B cell (primary cell): ENCODE results near the gene BTG2. TPM values are rescaled to one million over a fixed set of nuclear protein-coding genes. Genes with fewer than 3 reads are reported as not detected.
A peak's percentile ranks its signal among the peaks of the same experiment; 100 is the strongest.

Experiments
- ATAC-seq: fragments of 200-7000 bp; cut with Tn5 transposase; one replicate; pipeline ENCODE4 v1.10.0; 2021; ENCODE audit warnings: low read depth, mild to moderate bottlenecking, moderate number of reproducible peaks, moderate library complexity
- CTCF ChIA-PET: fragments of 350-600 bp; sonication (Branson Sonifier 250); formaldehyde crosslinking; loops from one replicate; lab custom pipeline; 2021; ENCODE audit warnings: antibody characterized with exemption, inconsistent platforms; lab: Charles Lee
- POLR2A ChIA-PET: fragments of 350-600 bp; sonication (Branson Sonifier 250); formaldehyde crosslinking; loops from one replicate; lab custom pipeline; 2021; ENCODE audit warnings: antibody characterized with exemption; lab: Charles Lee
- DNase-seq: peaks from one replicate; pipeline ENCODE4 v3.0.0; 2013
- H2AFZ ChIP-seq: 2 replicates; pipeline ENCODE4 v1.6.1; 2012; ENCODE audit warnings: mild to moderate bottlenecking, low read depth, low read length; ENCODE audit not compliant: insufficient read depth, poor library complexity, severe bottlenecking
- H3K27ac ChIP-seq, 2 donors: 1 replicate in 1 of 2; 2 replicates in 1 of 2; pipeline ENCODE4 v1.5.1; 2012 to 2013; ENCODE audit warnings: low read length in 2 of 2, mild to moderate bottlenecking in 2 of 2, moderate library complexity in 1 of 2
- H3K27me3 ChIP-seq, 4 experiments: fragments of 200-600 bp in 1 of 4; sonication (generic) in 1 of 4; replicated peaks in 1 of 4; 1 replicate in 2 of 4; 2 replicates in 2 of 4; pipeline versions ENCODE4 v1.6.1 to v1.7.0; 2013 to 2016; ENCODE audit warnings: low read length in 3 of 4, mild to moderate bottlenecking in 2 of 4, mixed read lengths in 1 of 4, moderate library complexity in 1 of 4; ENCODE audit not compliant: insufficient read depth in 4 of 4, control insufficient read depth in 3 of 4; ENCODE audit errors: control extremely low read depth in 1 of 4
- H3K36me3 ChIP-seq, 2 experiments: replicated peaks in 1 of 2; 1 replicate in 1 of 2; 2 replicates in 1 of 2; pipeline versions ENCODE4 v1.6.1 to v1.7.1; 2013; ENCODE audit warnings: low read length in 1 of 2; ENCODE audit not compliant: insufficient read depth in 2 of 2, control insufficient read depth in 1 of 2; ENCODE audit errors: control extremely low read depth in 1 of 2, extremely low read depth in 1 of 2
- H3K4me1 ChIP-seq, 2 donors: fragments of 200-600 bp in 1 of 2; sonication (generic) in 1 of 2; 1 replicate in 1 of 2; 2 replicates in 1 of 2; pipeline versions ENCODE4 v1.5.1 to v1.6.1; 2013 to 2017; ENCODE audit warnings: low read length in 2 of 2; ENCODE audit not compliant: control insufficient read depth in 2 of 2, insufficient read depth in 2 of 2
- H3K4me2 ChIP-seq: replicated peaks from 2 replicates; pipeline ENCODE3; 2012; ENCODE audit warnings: mild to moderate bottlenecking, low read depth, low read length; ENCODE audit not compliant: poor library complexity, severe bottlenecking
- H3K4me3 ChIP-seq, 5 experiments: fragments of 200-600 bp in 1 of 5; sonication (generic) in 1 of 5; 1 replicate in 3 of 5; 2 replicates in 2 of 5; pipeline versions ENCODE4 v1.5.1 to v1.7.0; 2011 to 2016; ENCODE audit warnings: low read length in 4 of 5, mild to moderate bottlenecking in 4 of 5, low read depth in 2 of 5, control low read depth in 1 of 5, moderate library complexity in 1 of 5; ENCODE audit not compliant: insufficient read depth in 1 of 5; ENCODE audit errors: control extremely low read depth in 1 of 5, extremely low read depth in 1 of 5
- H3K79me2 ChIP-seq: fragments of 200-600 bp; sonication (generic); one replicate; pipeline ENCODE4 v1.6.0; 2016; ENCODE audit warnings: low read length; ENCODE audit not compliant: control insufficient read depth, insufficient read depth
- H3K9ac ChIP-seq: fragments of 200-600 bp; sonication (generic); 2 replicates; pipeline ENCODE4 v1.6.1; 2017; ENCODE audit warnings: mild to moderate bottlenecking, low read length, moderate library complexity
- H3K9me3 ChIP-seq, 3 donors: one replicate each; pipeline versions ENCODE4 v1.6.1 to v1.7.1; 2013; ENCODE audit warnings: low read length in 2 of 3; ENCODE audit not compliant: control insufficient read depth in 2 of 3, insufficient read depth in 1 of 3; ENCODE audit errors: control extremely low read depth in 1 of 3
- H4K20me1 ChIP-seq: 2 replicates; pipeline ENCODE4 v1.6.0; 2012; ENCODE audit warnings: mild to moderate bottlenecking, low read length; ENCODE audit not compliant: insufficient read depth, control insufficient read depth, poor library complexity, severe bottlenecking
- H3K27ac Mint-ChIP-seq: one replicate; pipeline ENCODE4 v1.8.0; 2021; ENCODE audit warnings: mixed read lengths
- H3K27me3 Mint-ChIP-seq: one replicate; pipeline ENCODE4 v1.8.0; 2021; ENCODE audit warnings: mixed read lengths
- H3K4me1 Mint-ChIP-seq: one replicate; pipeline ENCODE4 v1.8.0; 2021; ENCODE audit warnings: mixed read lengths
- H3K4me3 Mint-ChIP-seq: one replicate; pipeline ENCODE4 v1.8.0; 2021; ENCODE audit warnings: mixed read lengths
- H3K9me3 Mint-ChIP-seq: one replicate; pipeline ENCODE4 v1.8.0; 2022; ENCODE audit warnings: mixed read lengths; ENCODE audit not compliant: insufficient read depth
- CTCF ChIP-seq: fragments of 200-600 bp; IDR thresholded peaks from one replicate; pipeline ENCODE4 v1.8.0; 2022; ENCODE audit warnings: antibody characterized with exemption, mild to moderate bottlenecking
- EZH2 ChIP-seq: IDR thresholded peaks from 2 replicates; pipeline ENCODE4 v1.6.1; 2012; ENCODE audit warnings: borderline replicate concordance, low read depth, mild to moderate bottlenecking, moderate library complexity, low read length; ENCODE audit not compliant: insufficient read depth, poor library complexity, severe bottlenecking
- WGBS: methylation state at CpG from one replicate; pipeline ENCODE4 v1.1.5; 2013; ENCODE audit warnings: missing lambda C conversion rate; ENCODE audit not compliant: insufficient coverage; 5-methylcytosine and 5-hydroxymethylcytosine counted together
- intact Hi-C: fragments of 100-400 bp; cut with micrococcal nuclease; formaldehyde crosslinking; loops from one replicate; pipeline ENCODE4 v1.10.0; 2022
- polyA plus RNA-seq: library from polyadenylated mRNA; depleted of rRNA; stranded (reverse); fragments of >200 nt; gene quantifications from 2 replicates; pipeline ENCODE4 v1.2.3, GENCODE V29; 2012
- total RNA-seq, 2 donors: library from RNA; stranded (reverse); fragments of 120-200 nt in 1 of 2; gene quantifications; 1 replicate in 1 of 2; 2 replicates in 1 of 2; pipeline versions ENCODE4 v1.2.3 to v1.2.4, GENCODE V29; 2013 to 2022

The BTG2 gene
- total and polyA plus RNA-seq, 2 donors (not counting 1 experiment from before 2014, with no cell fraction given) = 508 to 778 TPM

DNA sequence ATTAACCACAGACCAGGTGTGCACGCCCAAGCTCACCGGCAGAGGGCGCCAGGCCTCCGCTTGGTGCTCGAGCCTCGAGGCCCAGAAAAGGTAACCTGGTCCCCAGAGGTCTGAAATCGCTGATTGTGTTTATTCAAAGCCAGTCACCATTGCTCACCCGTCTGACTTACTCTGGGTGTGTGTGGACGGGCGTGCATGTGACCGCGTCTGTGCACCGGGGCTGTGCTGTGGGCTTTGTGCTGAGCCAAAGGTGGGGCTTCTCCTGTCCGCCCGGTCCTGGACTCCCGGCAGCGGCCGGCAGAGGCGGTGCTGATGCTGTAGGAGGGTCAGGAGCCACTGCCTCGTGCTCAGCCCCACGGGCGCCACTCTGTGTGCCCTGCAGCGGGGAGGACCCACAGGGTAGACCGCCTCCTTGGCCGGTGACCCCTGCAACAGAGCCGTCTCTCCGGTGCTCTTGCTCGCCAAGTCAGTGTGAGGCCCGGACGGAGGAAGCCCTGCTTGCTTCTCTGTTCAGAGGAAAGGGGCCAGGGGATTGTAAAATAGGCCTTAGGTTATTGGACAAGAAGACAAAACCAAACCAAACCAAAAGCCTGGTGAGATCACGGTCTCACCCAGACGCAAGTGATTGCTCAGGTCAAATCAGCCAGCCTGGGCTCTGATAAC lies 32.0 kb upstream of the BTG2 start:
- H3K27ac ChIP-seq = peak overlapping the region; percentile 62 to 84
- ChIA-PET POLR2A (interaction anchor here (0.7 to 16.0 kb wide), 12 partner anchors 15 to 677 kb away, joined by 3 to 307 read pairs (median 6); partner anchors contain the start of gene BTG2), CTCF (interaction anchor here (0.5 to 37.7 kb wide), 20 partner anchors 10 to 386 kb away, joined by 3 to 1776 read pairs (median 5); partner anchors contain the start of genes BTG2, FMOD and OPTC)
- 15% methylated on average over 26 of the region's 32 CpGs for WGBS
- H3K9ac ChIP-seq = peak overlapping the region; percentile 78
- no peaks in the 10 kb centered on the region for H3K27me3 ChIP-seq
- H3K79me2 ChIP-seq = peaks cover 75% of the 10 kb centered on the region
- H4K20me1 ChIP-seq = no peaks in the 10 kb centered on the region
- H3K36me3 ChIP-seq = no peaks in the 10 kb centered on the region
- H3K4me1 ChIP-seq = peaks cover 72 to 77% of the 10 kb centered on the region in 2 donors
- peaks cover 67% of the 10 kb centered on the region for H3K4me1 Mint-ChIP-seq
- H2AFZ ChIP-seq = peak overlapping the region; percentile 70
- H3K9me3 Mint-ChIP-seq = no peaks in the 10 kb centered on the region
- intact Hi-C loops = loop anchor here (1.0 kb wide), 4 partner anchors 16 to 65 kb away; partner anchors contain the start of gene BTG2
- no peak for TF ChIP-seq EZH2
- TF ChIP-seq CTCF = peak; percentile 99
- H3K9me3 ChIP-seq = no peaks in the 10 kb centered on the region
- DNase-seq = peak; percentile 95
- peak overlapping the region; percentile 86 for H3K4me3 Mint-ChIP-seq
- H3K4me2 ChIP-seq = peak overlapping the region; percentile 97
- H3K4me3 ChIP-seq = peak overlapping the region; percentile 45 to 83 (median 61)
- H3K27ac Mint-ChIP-seq = peak overlapping the region; percentile 86
- ATAC-seq = peak; percentile 78
- no peaks in the 10 kb centered on the region for H3K27me3 Mint-ChIP-seq
